Activated T-helper 1 cell treated with Interleukin-2 at 50 U/mL for 16 hours (primary cell): ENCODE results near the gene ORC3.

Source experiments
- DNase-seq: peaks from one replicate; pipeline ENCODE4 v3.0.0-alpha.2; 2020; ENCODE audit warnings: low read depth

ORC3 gene

GRCh38 chr6:87589693-87590416 is at the start of gene ORC3, which contains the start of gene RARS2:
TSS of gene ORC3 (plus strand) at chr6:87590135. CDS start at chr6:87590169, 34 bp downstream.
TSS of gene RARS2 (minus strand) at chr6:87589987. CDS start at chr6:87589957, 30 bp downstream.
- DNase-seq: peak; percentile 90

- DNase-seq: no peak
These were observed 49.4 kb upstream of the ORC3 start for GRCh38 chr6:87540539-87540938.

- DNase-seq: no peak
These were observed 48.9 kb upstream of the ORC3 start for GRCh38 chr6:87541041-87541440.

GRCh38 chr6:87541744-87542143 is 48.2 kb upstream of the ORC3 start:
- no peak for DNase-seq

GRCh38 chr6:87543696-87544473 is 46.0 kb upstream of the ORC3 start:
- no peak for DNase-seq

- DNase-seq: no peak
These were observed 45.5 kb upstream of the ORC3 start for GRCh38 chr6:87544474-87544735.

GRCh38 chr6:87551799-87552198 is 38.1 kb upstream of the ORC3 start:
- no peak for DNase-seq

- DNase-seq: no peak
These were observed 36.7 kb upstream of the ORC3 start for GRCh38 chr6:87553159-87553765.

GRCh38 chr6:87555506-87555905 is 34.4 kb upstream of the ORC3 start:
- DNase-seq: no peak

GRCh38 chr6:87558446-87558845 is 31.5 kb upstream of the ORC3 start:
- DNase-seq: no peak

- DNase-seq: no peak
These were observed 28.9 kb upstream of the ORC3 start for GRCh38 chr6:87561017-87561416.

- no peak for DNase-seq
These were observed 17.9 kb upstream of the ORC3 start for GRCh38 chr6:87572021-87572420.

- DNase-seq: no peak
These were observed 17.1 kb upstream of the ORC3 start for GRCh38 chr6:87572883-87573282.

GRCh38 chr6:87573307-87574024 is 16.5 kb upstream of the ORC3 start:
- no peak for DNase-seq

- DNase-seq: no peak
These were observed 15.6 kb upstream of the ORC3 start for GRCh38 chr6:87574237-87574804.

GRCh38 chr6:87575423-87575822 is 14.5 kb upstream of the ORC3 start:
- DNase-seq: no peak

- no peak for DNase-seq
These were observed 6.1 kb upstream of the ORC3 start for GRCh38 chr6:87583822-87584221.

- no peak for DNase-seq
These were observed 3.4 kb upstream of the ORC3 start for GRCh38 chr6:87586371-87587077.

GRCh38 chr6:87588756-87589407 is 1.1 kb upstream of the ORC3 start:
- no peak for DNase-seq

GRCh38 chr6:87590417-87590880 is 514 bp downstream of the ORC3 start:
- no peak for DNase-seq

GRCh38 chr6:87590990-87591389 is 1.1 kb downstream of the ORC3 start:
- no peak for DNase-seq
